Measurements from ENCODE around the gene NGLY1.
A peak's percentile ranks its signal among the peaks of the same experiment; 100 is the strongest.

The NGLY1 gene

DNA sequence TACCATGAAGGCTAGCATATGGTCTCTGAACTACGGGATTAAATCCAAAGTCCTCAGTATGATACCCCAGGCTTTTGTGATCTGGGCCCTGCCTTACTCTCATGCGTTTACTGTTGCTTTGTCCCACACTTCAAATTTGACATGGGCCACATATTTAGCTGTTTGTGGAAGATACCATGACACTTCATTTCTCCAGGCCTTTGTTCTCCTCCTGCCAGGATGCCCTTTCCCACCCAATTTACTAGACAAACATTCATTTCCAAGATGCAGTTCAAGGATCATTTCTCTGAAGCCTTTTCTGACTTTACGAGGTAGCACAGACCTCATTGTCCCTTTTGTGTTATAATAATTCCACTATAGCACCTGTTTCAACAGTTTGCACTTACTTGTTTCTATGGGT lies 4.4 kb upstream of the NGLY1 start:
- ChIA-PET CTCF (interaction anchor here (1.2 to 1.5 kb wide), 2 partner anchors 10 to 69 kb away, joined by 3 read pairs; no protein-coding TSS in a partner anchor), POLR2A (no interaction called here)
- no peak for DNase-seq (ENCODE audit: extremely low spot score)
- no peak for TF ChIP-seq CTCF (IDR thresholded peaks at IDR 0.05; ENCODE audit: control extremely low read depth, extremely low read depth, low read depth, missing control alignments)

- ChIA-PET POLR2A (no interaction called here), CTCF (no interaction called here)
- no peak for TF ChIP-seq CTCF (IDR thresholded peaks at IDR 0.05; ENCODE audit: control extremely low read depth, extremely low read depth, low read depth, missing control alignments)
- DNase-seq (ENCODE audit: extremely low spot score) = no peak
Measured at GRCh38 chr3:25785826-25786225, 2.6 kb upstream of the NGLY1 start.

- DNase-seq (ENCODE audit: extremely low spot score) = no peak
- ChIA-PET CTCF (interaction anchor here (1.6 kb wide), 1 partner anchor 136 kb away, joined by 5 read pairs; no protein-coding TSS in a partner anchor), POLR2A (no interaction called here)
- TF ChIP-seq CTCF (IDR thresholded peaks at IDR 0.05; ENCODE audit: control extremely low read depth, extremely low read depth, low read depth, missing control alignments) = no peak
Measured at GRCh38 chr3:25784971-25785370, 1.7 kb upstream of the NGLY1 start.

- ChIA-PET POLR2A (interaction anchor here (0.7 to 1.0 kb wide), 3 partner anchors 12 to 119 kb away, joined by 3 to 7 read pairs (median 3); no protein-coding TSS in a partner anchor), CTCF (interaction anchor here (0.8 to 1.9 kb wide), 6 partner anchors 10 to 136 kb away, joined by 3 to 10 read pairs (median 4); no protein-coding TSS in a partner anchor)
- DNase-seq (ENCODE audit: extremely low spot score) = no peak
- no peak for TF ChIP-seq CTCF (IDR thresholded peaks at IDR 0.05; ENCODE audit: control extremely low read depth, extremely low read depth, low read depth, missing control alignments)
Measured at GRCh38 chr3:25783661-25784512, 644 bp upstream of the NGLY1 start.

DNA sequence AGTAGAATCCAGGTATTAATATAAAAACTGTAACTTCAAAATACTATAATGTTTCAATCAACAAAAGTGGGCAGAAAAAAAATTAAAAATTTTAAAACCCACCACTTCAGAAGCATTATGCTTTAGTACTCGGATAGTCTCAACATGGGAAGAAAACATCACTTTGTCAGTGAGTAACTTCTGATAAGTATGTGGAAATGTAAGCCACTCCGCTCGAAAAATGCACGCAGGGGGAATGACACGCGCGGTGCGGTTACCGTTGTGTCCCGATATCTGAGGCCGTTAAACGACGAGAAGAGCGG lies 656 bp downstream of the NGLY1 start:
- CTCF ChIA-PET = interaction anchor here (1.5 to 1.9 kb wide), 2 partner anchors 9 to 74 kb away, joined by 5 to 10 read pairs; no protein-coding TSS in a partner anchor
- POLR2A ChIA-PET = interaction anchor here (1.0 kb wide), 2 partner anchors 13 to 14 kb away, joined by 3 to 7 read pairs; no protein-coding TSS in a partner anchor
- TF ChIP-seq CTCF (IDR thresholded peaks at IDR 0.05; ENCODE audit: control extremely low read depth, extremely low read depth, low read depth, missing control alignments) = no peak
- DNase-seq (ENCODE audit: extremely low spot score) = no peak

DNA sequence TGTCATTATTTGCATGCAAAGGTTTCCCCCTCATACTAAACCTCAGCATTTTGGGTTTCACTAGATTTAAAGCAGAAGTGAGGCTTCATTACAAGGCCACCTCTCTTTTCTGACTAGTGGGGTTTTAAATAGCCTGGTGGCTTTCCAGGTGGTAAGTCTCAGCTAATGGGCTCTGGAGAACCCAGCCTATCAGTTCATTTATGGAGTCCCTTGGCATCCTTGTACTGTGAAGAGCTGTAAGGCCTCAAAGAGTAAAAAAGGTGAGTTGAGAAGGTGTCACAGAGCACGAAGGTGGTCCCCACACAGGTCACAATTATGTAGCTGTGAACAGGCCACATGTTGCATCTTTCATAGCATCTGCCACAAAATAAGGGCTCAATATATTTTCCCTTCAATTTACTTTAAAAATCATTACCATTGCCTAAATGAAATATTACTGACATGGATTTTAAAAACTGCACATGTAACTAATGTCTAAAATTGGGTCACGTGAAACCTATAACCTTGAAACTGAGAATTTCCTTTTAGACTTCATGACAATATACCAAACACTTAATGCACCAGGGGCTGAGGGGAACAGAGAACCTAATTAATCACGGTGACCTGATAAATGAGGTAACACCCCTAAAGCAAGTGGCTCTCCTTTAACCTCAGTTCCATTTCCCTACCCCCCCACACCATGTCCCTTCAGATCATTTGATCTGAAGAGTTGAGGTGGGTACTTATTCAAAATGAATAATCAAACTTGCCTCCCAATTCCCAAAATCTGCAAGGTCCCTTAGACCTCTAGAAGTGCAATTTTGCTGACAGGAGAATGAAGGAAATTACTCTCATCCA lies 1.3 kb downstream of the NGLY1 start:
- CTCF ChIA-PET = interaction anchor here (0.8 kb wide), 1 partner anchor 17 kb away, joined by 3 read pairs; no protein-coding TSS in a partner anchor
- POLR2A ChIA-PET = interaction anchor here (0.9 to 1.0 kb wide), 2 partner anchors 73 to 116 kb away, joined by 3 read pairs; no protein-coding TSS in a partner anchor
- peak; percentile 73 for DNase-seq (ENCODE audit: extremely low spot score)
- no peak for TF ChIP-seq CTCF (IDR thresholded peaks at IDR 0.05; ENCODE audit: control extremely low read depth, extremely low read depth, low read depth, missing control alignments)
